Measurements from ENCODE around the gene FBN3.

The FBN3 gene

GRCh38 chr19:8089664-8090601 lies 59.5 kb downstream of the FBN3 start:
- DNase-seq (ENCODE audit: low read depth in 3 of 3) = no peak

GRCh38 chr19:8088752-8089663 lies 60.4 kb downstream of the FBN3 start:
- DNase-seq (ENCODE audit: low read depth in 3 of 3) = no peak

- no peak for DNase-seq (ENCODE audit: low read depth in 3 of 3)
These were observed 61.5 kb downstream of the FBN3 start for GRCh38 chr19:8087876-8088275.

GRCh38 chr19:8086849-8087248 lies 62.5 kb downstream of the FBN3 start:
- DNase-seq (ENCODE audit: low read depth in 3 of 3) = no peak

- no peak for DNase-seq (ENCODE audit: low read depth in 3 of 3)
These were observed 63.6 kb downstream of the FBN3 start for GRCh38 chr19:8085598-8086408.

- DNase-seq (ENCODE audit: low read depth in 3 of 3) = no peak
These were observed 65.2 kb downstream of the FBN3 start for GRCh38 chr19:8084152-8084551.

GRCh38 chr19:8083141-8083540 lies 66.3 kb downstream of the FBN3 start:
- no peak for DNase-seq (ENCODE audit: low read depth in 3 of 3)

- DNase-seq (ENCODE audit: low read depth in 3 of 3) = no peak
These were observed 67.5 kb downstream of the FBN3 start for GRCh38 chr19:8081569-8082550.

- DNase-seq (ENCODE audit: low read depth in 3 of 3) = no peak
These were observed 68.6 kb downstream of the FBN3 start for GRCh38 chr19:8080832-8081231.

- DNase-seq (ENCODE audit: low read depth in 3 of 3) = no peak
These were observed 69.4 kb downstream of the FBN3 start for GRCh38 chr19:8079988-8080387.

- DNase-seq (ENCODE audit: low read depth in 3 of 3) = no peak
These were observed 74.0 kb downstream of the FBN3 start for GRCh38 chr19:8075158-8076074.

- DNase-seq (ENCODE audit: low read depth in 3 of 3) = no peak
These were observed 74.9 kb downstream of the FBN3 start for GRCh38 chr19:8074501-8074900.

GRCh38 chr19:8071912-8072311 lies 77.5 kb downstream of the FBN3 start:
- DNase-seq (ENCODE audit: low read depth in 3 of 3) = no peak

- no peak for DNase-seq (ENCODE audit: low read depth in 3 of 3)
These were observed 80.1 kb downstream of the FBN3 start for GRCh38 chr19:8069096-8069973.

- no peak for DNase-seq (ENCODE audit: low read depth in 3 of 3)
These were observed 83.5 kb downstream of the FBN3 start for GRCh38 chr19:8065875-8066261.

- no peak for DNase-seq (ENCODE audit: low read depth in 3 of 3)
These were observed 84.2 kb downstream of the FBN3 start for GRCh38 chr19:8064911-8065874.

- DNase-seq (ENCODE audit: low read depth in 3 of 3) = no peak
These were observed 91.7 kb downstream of the FBN3 start for GRCh38 chr19:8057545-8058270.

Data from stimulated activated CD4-positive, alpha-beta T cell treated with anti-CD3 and anti-CD28 coated beads, TNF-alpha, amount 100 ng/mL, for 4 hours (primary cell).